Subcutaneous abdominal adipose tissue (tissue), 5 donors: ENCODE data around the gene MRPL27.

Experiments
- H3K27ac ChIP-seq: one replicate; pipeline ENCODE4 v1.7.0; 2013; ENCODE audit warnings: low read depth, mild to moderate bottlenecking, inconsistent platforms, low read length, moderate library complexity
- H3K27me3 ChIP-seq, 5 donors: one replicate each; pipeline ENCODE4 v1.7.0; 2013; ENCODE audit warnings: low read length in 5 of 5, inconsistent platforms in 1 of 5; ENCODE audit not compliant: control insufficient read depth in 5 of 5, insufficient read depth in 4 of 5
- H3K36me3 ChIP-seq, 5 donors: one replicate each; pipeline ENCODE4 v1.7.0; 2013; ENCODE audit warnings: low read length in 5 of 5; ENCODE audit not compliant: control insufficient read depth in 5 of 5, insufficient read depth in 5 of 5
- H3K4me1 ChIP-seq, 5 donors: one replicate each; pipeline ENCODE4 v1.7.0; 2013; ENCODE audit warnings: low read length in 5 of 5, mild to moderate bottlenecking in 3 of 5, moderate library complexity in 1 of 5; ENCODE audit not compliant: control insufficient read depth in 5 of 5, insufficient read depth in 5 of 5
- H3K4me3 ChIP-seq, 5 donors: one replicate each; pipeline ENCODE4 v1.7.0; 2013; ENCODE audit warnings: low read length in 5 of 5, low read depth in 1 of 5
- H3K9ac ChIP-seq, 5 donors: one replicate each; pipeline ENCODE4 v1.7.0; 2013; ENCODE audit warnings: low read length in 5 of 5, mild to moderate bottlenecking in 4 of 5, moderate library complexity in 3 of 5
- H3K9me3 ChIP-seq, 5 donors: one replicate each; pipeline ENCODE4 v1.7.0; 2013; ENCODE audit warnings: low read length in 5 of 5; ENCODE audit not compliant: control insufficient read depth in 5 of 5
- donor health status: healthy.
- donor health status: healthy.
- donor health status: healthy.
- donor health status: healthy.
- donor health status: healthy.

The MRPL27 gene

GRCh38 chr17:50355701-50356341 lies 17.2 kb downstream of the MRPL27 start:
- H3K9me3 ChIP-seq: no peaks in the 10 kb centered on the region
- H3K9ac ChIP-seq: no peak overlapping the region
- no peak overlapping the region for H3K27ac ChIP-seq
- H3K36me3 ChIP-seq: peaks cover 0 to 80% (median 73%) of the 10 kb centered on the region in 5 donors
- H3K4me3 ChIP-seq: no peak overlapping the region
- no peaks in the 10 kb centered on the region for H3K27me3 ChIP-seq
- H3K4me1 ChIP-seq: peaks cover 0 to 9% (median 4%) of the 10 kb centered on the region in 5 donors

- Histone ChIP-seq H3K4me1 (peaks cover 0 to 9% (median 4%) of the 10 kb centered on the region in 5 donors), H3K9ac (no peak overlapping the region), H3K9me3 (no peaks in the 10 kb centered on the region), H3K27me3 (no peaks in the 10 kb centered on the region), H3K36me3 (peaks cover 0 to 75% (median 70%) of the 10 kb centered on the region in 5 donors), H3K27ac (no peak overlapping the region), H3K4me3 (no peak overlapping the region)
Measured at GRCh38 chr17:50355336-50355700, 17.7 kb downstream of the MRPL27 start.

- Histone ChIP-seq H3K9ac (no peak overlapping the region), H3K4me1 (peaks cover 0 to 9% (median 4%) of the 10 kb centered on the region in 5 donors), H3K27ac (no peak overlapping the region), H3K9me3 (no peaks in the 10 kb centered on the region), H3K36me3 (peaks cover 0 to 69% (median 65%) of the 10 kb centered on the region in 5 donors), H3K4me3 (no peak overlapping the region), H3K27me3 (no peaks in the 10 kb centered on the region)
Measured at GRCh38 chr17:50354776-50355175, 18.2 kb downstream of the MRPL27 start.

- H3K27ac ChIP-seq: no peak overlapping the region
- peaks cover 0 to 9% (median 4%) of the 10 kb centered on the region in 5 donors for H3K4me1 ChIP-seq
- H3K9me3 ChIP-seq: no peaks in the 10 kb centered on the region
- no peak overlapping the region for H3K9ac ChIP-seq
- H3K4me3 ChIP-seq: no peak overlapping the region
- H3K27me3 ChIP-seq: no peaks in the 10 kb centered on the region
- H3K36me3 ChIP-seq: peaks cover 0 to 64% (median 61%) of the 10 kb centered on the region in 5 donors
Measured at GRCh38 chr17:50354198-50354597, 18.8 kb downstream of the MRPL27 start.

GRCh38 chr17:50353600-50354195 lies 19.3 kb downstream of the MRPL27 start:
- Histone ChIP-seq H3K9me3 (no peaks in the 10 kb centered on the region), H3K4me3 (no peak overlapping the region), H3K9ac (no peak overlapping the region), H3K27me3 (no peaks in the 10 kb centered on the region), H3K4me1 (peaks cover 0 to 9% (median 4%) of the 10 kb centered on the region in 5 donors), H3K27ac (no peak overlapping the region), H3K36me3 (peaks cover 0 to 59% (median 56%) of the 10 kb centered on the region in 5 donors)

GRCh38 chr17:50352693-50353599 lies 20.0 kb downstream of the MRPL27 start:
- Histone ChIP-seq H3K27me3 (no peaks in the 10 kb centered on the region), H3K27ac (no peak overlapping the region), H3K9ac (no peak overlapping the region), H3K4me1 (peaks cover 0 to 9% (median 6%) of the 10 kb centered on the region in 5 donors), H3K36me3 (peaks cover 0 to 51% (median 48%) of the 10 kb centered on the region in 5 donors), H3K9me3 (no peaks in the 10 kb centered on the region), H3K4me3 (no peak overlapping the region)

GRCh38 chr17:50352072-50352692 lies 20.8 kb downstream of the MRPL27 start:
- Histone ChIP-seq H3K4me3 (no peak overlapping the region), H3K27ac (no peak overlapping the region), H3K9ac (no peak overlapping the region), H3K27me3 (no peaks in the 10 kb centered on the region), H3K36me3 (peaks cover 0 to 45% (median 43%) of the 10 kb centered on the region in 5 donors), H3K9me3 (no peaks in the 10 kb centered on the region), H3K4me1 (peaks cover 0 to 16% (median 12%) of the 10 kb centered on the region in 5 donors)

- peaks cover 0 to 26% (median 19%) of the 10 kb centered on the region in 5 donors for H3K4me1 ChIP-seq
- no peak overlapping the region for H3K4me3 ChIP-seq
- no peaks in the 10 kb centered on the region for H3K9me3 ChIP-seq
- no peak overlapping the region for H3K27ac ChIP-seq
- no peak overlapping the region for H3K9ac ChIP-seq
- no peaks in the 10 kb centered on the region for H3K27me3 ChIP-seq
- H3K36me3 ChIP-seq: peaks cover 0 to 31% (median 28%) of the 10 kb centered on the region in 5 donors
Measured at GRCh38 chr17:50350733-50351132, 22.3 kb downstream of the MRPL27 start.

GRCh38 chr17:50349243-50349600 lies 23.8 kb downstream of the MRPL27 start:
- H3K27ac ChIP-seq: no peak overlapping the region
- H3K27me3 ChIP-seq: no peaks in the 10 kb centered on the region
- H3K36me3 ChIP-seq: peaks cover 0 to 16% (median 13%) of the 10 kb centered on the region in 5 donors

More at GRCh38 chr17:50349243-50349600, 23.8 kb downstream of the MRPL27 start:
- Histone ChIP-seq H3K4me1 (peaks cover 0 to 37% (median 27%) of the 10 kb centered on the region in 5 donors), H3K9me3 (no peaks in the 10 kb centered on the region), H3K4me3 (no peak overlapping the region), H3K9ac (no peak overlapping the region)
